Liver (tissue), 9 donors: ENCODE results near the gene CCR6. TPM values are rescaled to one million over a fixed set of nuclear protein-coding genes. Genes with fewer than 3 reads are reported as not detected.

ENCODE experiments used
- DNase-seq: peaks from one replicate; pipeline ENCODE4 v3.0.0-alpha.2; 2017; ENCODE audit warnings: low spot score
- H3K27ac ChIP-seq, 2 donors: one replicate each; pipeline ENCODE4 v1.7.0; 2013; ENCODE audit warnings: inconsistent platforms in 2 of 2, low read length in 2 of 2, control low read depth in 1 of 2, low read depth in 1 of 2, mild to moderate bottlenecking in 1 of 2
- H3K27me3 ChIP-seq, 4 donors: one replicate each; pipeline versions ENCODE4 v1.6.1 to v1.7.0; 2013; ENCODE audit warnings: low read length in 3 of 4, inconsistent platforms in 1 of 4, mild to moderate bottlenecking in 1 of 4, moderate library complexity in 1 of 4; ENCODE audit not compliant: control insufficient read depth in 4 of 4, insufficient read depth in 4 of 4
- H3K36me3 ChIP-seq, 4 donors: one replicate each; pipeline versions ENCODE4 v1.6.1 to v1.7.0; 2013; ENCODE audit warnings: low read length in 3 of 4, mild to moderate bottlenecking in 3 of 4, low read depth in 1 of 4, moderate library complexity in 1 of 4; ENCODE audit not compliant: control insufficient read depth in 4 of 4, insufficient read depth in 3 of 4
- H3K4me1 ChIP-seq, 4 donors: one replicate each; pipeline versions ENCODE4 v1.6.1 to v1.7.0; 2013; ENCODE audit warnings: low read length in 3 of 4, mild to moderate bottlenecking in 3 of 4, moderate library complexity in 1 of 4; ENCODE audit not compliant: control insufficient read depth in 4 of 4, insufficient read depth in 4 of 4
- H3K4me3 ChIP-seq, 3 donors: one replicate each; pipeline versions ENCODE4 v1.6.1 to v1.7.0; 2013; ENCODE audit warnings: low read length in 3 of 3, control low read depth in 1 of 3, low read depth in 1 of 3, mild to moderate bottlenecking in 1 of 3
- H3K9ac ChIP-seq, 2 donors: one replicate each; pipeline ENCODE4 v1.7.0; 2013; ENCODE audit warnings: low read length in 2 of 2, mild to moderate bottlenecking in 2 of 2, moderate library complexity in 2 of 2, control low read depth in 1 of 2, low read depth in 1 of 2
- H3K9me3 ChIP-seq, 4 donors: one replicate each; pipeline versions ENCODE4 v1.6.1 to v1.7.0; 2013; ENCODE audit warnings: low read length in 3 of 4; ENCODE audit not compliant: control insufficient read depth in 4 of 4
- ATF3 ChIP-seq: IDR thresholded peaks from 2 replicates; pipeline ENCODE4 v1.6.1; 2016; ENCODE audit warnings: antibody characterized with exemption
- CTCF ChIP-seq: fragments of 150-350 bp; IDR thresholded peaks from 2 replicates; pipeline ENCODE4 v1.5.1; 2017; ENCODE audit warnings: improper control_type of control experiment, low read depth, low read length; ENCODE audit not compliant: missing input control
- EGR1 ChIP-seq, 2 donors: IDR thresholded peaks; 2 replicates each; pipeline ENCODE4 v1.6.1; 2016 to 2018; ENCODE audit warnings: antibody characterized with exemption in 2 of 2, low read depth in 2 of 2
- FOXA1 ChIP-seq: IDR thresholded peaks from 2 replicates; pipeline ENCODE4 v1.6.1; 2016; ENCODE audit warnings: antibody characterized with exemption
- FOXA2 ChIP-seq: IDR thresholded peaks from 2 replicates; pipeline ENCODE4 v1.6.1; 2016; ENCODE audit warnings: antibody characterized with exemption
- GABPA ChIP-seq, 2 donors: IDR thresholded peaks in 1 of 2; conservative IDR thresholded peaks in 1 of 2; 2 replicates each; pipeline ENCODE4 v1.6.1; 2016; ENCODE audit warnings: antibody characterized with exemption in 2 of 2, mild to moderate bottlenecking in 1 of 2, moderate library complexity in 1 of 2
- HNF4A ChIP-seq, 2 donors: conservative IDR thresholded peaks; 2 replicates each; pipeline ENCODE4 v1.6.1; 2016; ENCODE audit warnings: antibody characterized with exemption in 2 of 2, mild to moderate bottlenecking in 2 of 2
- HNF4G ChIP-seq: IDR thresholded peaks from 2 replicates; pipeline ENCODE4 v1.6.1; 2016; ENCODE audit warnings: antibody characterized with exemption
- JUND ChIP-seq, 2 donors: IDR thresholded peaks; 2 replicates each; pipeline ENCODE4 v1.6.1; 2016; ENCODE audit warnings: antibody characterized with exemption in 2 of 2
- MAX ChIP-seq: IDR thresholded peaks from 2 replicates; pipeline ENCODE4 v1.6.1; 2016; ENCODE audit warnings: antibody characterized with exemption
- NR2F2 ChIP-seq: IDR thresholded peaks from 2 replicates; pipeline ENCODE4 v1.6.1; 2016; ENCODE audit warnings: antibody characterized with exemption
- RAD21 ChIP-seq, 2 donors: IDR thresholded peaks; 2 replicates each; pipeline ENCODE4 v1.6.1; 2016; ENCODE audit warnings: antibody characterized with exemption in 2 of 2, mild to moderate bottlenecking in 2 of 2
- REST ChIP-seq: IDR thresholded peaks from 2 replicates; pipeline ENCODE4 v1.6.1; 2016; ENCODE audit warnings: antibody characterized with exemption, mild to moderate bottlenecking
- RXRA ChIP-seq, 2 donors: IDR thresholded peaks; 2 replicates each; pipeline ENCODE4 v1.6.1; 2017 to 2018; ENCODE audit warnings: antibody characterized with exemption in 2 of 2, mild to moderate bottlenecking in 1 of 2
- SP1 ChIP-seq: IDR thresholded peaks from 2 replicates; pipeline ENCODE4 v1.6.1; 2018; ENCODE audit warnings: antibody characterized with exemption, mild to moderate bottlenecking
- YY1 ChIP-seq: IDR thresholded peaks from 2 replicates; pipeline ENCODE4 v1.6.1; 2016; ENCODE audit warnings: antibody characterized with exemption, mild to moderate bottlenecking
- ZBTB33 ChIP-seq: IDR thresholded peaks from 2 replicates; pipeline ENCODE4 v1.6.1; 2016; ENCODE audit warnings: antibody characterized with exemption
- WGBS: extraction: QIAGEN DNeasy Blood & Tissue Kit; methylation state at CpG from one replicate; pipeline ENCODE4 v1.1.7; 2013; 5-methylcytosine and 5-hydroxymethylcytosine counted together
- polyA plus RNA-seq, 2 donors: library from polyadenylated mRNA; stranded (reverse) in 1 of 2; unstranded in 1 of 2; fragments of 200-250 nt in 1 of 2; fragments of >200 nt in 1 of 2; fragmentation: Nextera tagmentation in 1 of 2; extraction: Ambion mirVana in 1 of 2; gene quantifications; one replicate each; pipeline versions ENCODE4 v1.2.1 to v1.2.3, GENCODE V29; 2013 to 2015
- total RNA-seq, 2 donors: library from RNA; depleted of rRNA; stranded (reverse); fragments of >200 nt; gene quantifications; one replicate each; pipeline ENCODE4 v1.2.3, GENCODE V29; 2014
- donor health status: healthy.
- donor health status: healthy.
- donor health status: healthy.
- donor health status: healthy.
- donor health status: healthy.

Gene CCR6
- total and polyA plus RNA-seq, 4 donors = 0.02 to 8.4 TPM; not detected in 2

- no peak for TF ChIP-seq SP1
These were observed 24.1 kb upstream of the CCR6 start (continued) for GRCh38 chr6:167098825-167099225.

GRCh38 chr6:167099707-167100106 is 23.2 kb upstream of the CCR6 start:
- H3K27ac ChIP-seq = no peak overlapping the region
- no peaks in the 10 kb centered on the region for H3K27me3 ChIP-seq
- no peaks in the 10 kb centered on the region for H3K9me3 ChIP-seq
- H3K36me3 ChIP-seq = no peaks in the 10 kb centered on the region
- 89% methylated on average over 8 of the region's 8 CpGs for WGBS
- no peak overlapping the region for H3K9ac ChIP-seq
- DNase-seq = no peak
- no peaks in the 10 kb centered on the region for H3K4me1 ChIP-seq
- no peak overlapping the region for H3K4me3 ChIP-seq
- TF ChIP-seq YY1 (no peak), REST (no peak), FOXA2 (no peak), HNF4G (no peak), CTCF (no peak), MAX (no peak), RXRA (IDR thresholded peaks at IDR 0.05) (no peak), ZBTB33 (no peak), HNF4A (conservative IDR thresholded peaks at IDR 0.05) (no peak), FOXA1 (no peak)

- H3K36me3 ChIP-seq = no peaks in the 10 kb centered on the region
- H3K9me3 ChIP-seq = no peaks in the 10 kb centered on the region
- no peak overlapping the region for H3K4me3 ChIP-seq
- no peak overlapping the region for H3K9ac ChIP-seq
- H3K4me1 ChIP-seq = no peaks in the 10 kb centered on the region
- no peak for DNase-seq
- WGBS = 79% methylated on average over 10 of the region's 10 CpGs
- H3K27me3 ChIP-seq = no peaks in the 10 kb centered on the region
- no peak overlapping the region for H3K27ac ChIP-seq
- TF ChIP-seq EGR1 (IDR thresholded peaks at IDR 0.05; ENCODE audit: low read depth in 2 of 2) = no peak
- TF ChIP-seq FOXA2 = no peak
- no peak for TF ChIP-seq NR2F2
- TF ChIP-seq GABPA (IDR thresholded peaks at IDR 0.05 in 1 of 2, conservative IDR thresholded peaks at IDR 0.05 in 1 of 2) = no peak
- no peak for TF ChIP-seq CTCF
- TF ChIP-seq HNF4G = no peak
- no peak for TF ChIP-seq JUND (IDR thresholded peaks at IDR 0.05)
- no peak for TF ChIP-seq RXRA (IDR thresholded peaks at IDR 0.05)
- no peak for TF ChIP-seq ATF3
- TF ChIP-seq RAD21 (IDR thresholded peaks at IDR 0.05) = no peak
- TF ChIP-seq YY1 = no peak
- no peak for TF ChIP-seq MAX
These were observed 22.6 kb upstream of the CCR6 start for GRCh38 chr6:167100241-167100674.
